ENCODE measurements around the gene WDR86. TPM values are rescaled to one million over a fixed set of nuclear protein-coding genes. Genes with fewer than 3 reads are reported as not detected.

The WDR86 gene
- total RNA-seq, 1 experiment from 2014 or later: 8.1 TPM

- H3K27ac ChIP-seq (ENCODE audit: insufficient read length, low read depth, low read length): no peak overlapping the region
- no peaks in the 10 kb centered on the region; a peak in 1 of 7 replicates for H3K36me3 Mint-ChIP-seq (ENCODE audit: insufficient read depth in 1 of 3, low read depth in 3 of 3)
- no peak overlapping the region for H3K56ac ChIP-seq (ENCODE audit: insufficient read length, low read depth, low read length)
- H3K9ac ChIP-seq (ENCODE audit: extremely low read depth, insufficient read length, low read length): no peak overlapping the region
- no peak overlapping the region for H4K91ac ChIP-seq (ENCODE audit: insufficient read length, low read depth, low read length)
- no peaks in the 10 kb centered on the region for H3K9me3 ChIP-seq (ENCODE audit: control insufficient read depth, low read depth, low read length)
- no peaks in the 10 kb centered on the region for H4K20me1 ChIP-seq (ENCODE audit: control insufficient read depth, insufficient read depth, insufficient read length)
- no peak overlapping the region for H2BK120ac ChIP-seq (ENCODE audit: low read depth, low read length, poor library complexity, severe bottlenecking)
- H2BK12ac ChIP-seq (ENCODE audit: insufficient read length, low read depth, low read length): no peak overlapping the region
- H3K4me1 ChIP-seq (ENCODE audit: insufficient read depth, low read length): peaks cover 3% of the 10 kb centered on the region; the same call in 1 of the 2 replicates
- H2BK20ac ChIP-seq (ENCODE audit: low read depth, low read length, poor library complexity, severe bottlenecking): no peak overlapping the region
- H2BK5ac ChIP-seq (ENCODE audit: insufficient read length, low read length): no peak overlapping the region
- no peak overlapping the region for H2AK5ac ChIP-seq (ENCODE audit: insufficient read length, low read length)
- no peaks in the 10 kb centered on the region for H3K79me1 ChIP-seq (ENCODE audit: insufficient read depth, low read depth, low read length, poor library complexity, severe bottlenecking)
- no peak overlapping the region for H3K23ac ChIP-seq (ENCODE audit: insufficient read length, low read depth, low read length)
- no peak overlapping the region for H2AFZ ChIP-seq (ENCODE audit: low read length)
- no peak overlapping the region for H4K5ac ChIP-seq (ENCODE audit: insufficient read length, low read depth, low read length)
- no peak overlapping the region for H3K4me2 ChIP-seq (ENCODE audit: insufficient read depth, insufficient read length, low read length)
- no peaks in the 10 kb centered on the region for H3K23me2 ChIP-seq (ENCODE audit: insufficient read length, low read depth, low read length, poor library complexity, severe bottlenecking)
- H3T11ph ChIP-seq (ENCODE audit: low read length): no peak overlapping the region
- peaks cover 32 to 35% of the 10 kb centered on the region in 2 experiments for H3K4me1 Mint-ChIP-seq
- no peak overlapping the region for H3K4ac ChIP-seq (ENCODE audit: low read depth, low read length)
- H3K27me3 ChIP-seq (ENCODE audit: insufficient read depth, low read length): no peaks in the 10 kb centered on the region
- H4K8ac ChIP-seq (replicated peaks; ENCODE audit: insufficient read length, low read depth, low read length): no peak overlapping the region
- H3K27me3 Mint-ChIP-seq (ENCODE audit: low read depth): no peaks in the 10 kb centered on the region; the same call in 1 of the 2 replicates
- H2BK15ac ChIP-seq (ENCODE audit: low read depth, low read length): no peak overlapping the region
- no peak for DNase-seq
- H3K14ac ChIP-seq (ENCODE audit: insufficient read depth, low read length): no peak overlapping the region; the same call in 1 of the 2 replicates
- H3K4me3 Mint-ChIP-seq: no peak overlapping the region
- TF ChIP-seq CTCF (conservative IDR thresholded peaks at IDR 0.05): peak; percentile 35; the same call in 1 of the 3 replicates
- no peaks in the 10 kb centered on the region for H3K79me2 ChIP-seq (ENCODE audit: insufficient read depth, low read length)
- H3K9me3 Mint-ChIP-seq: no peaks in the 10 kb centered on the region; a peak in 1 of 5 replicates
- no peak overlapping the region; a peak in 1 of 7 replicates for H3K27ac Mint-ChIP-seq
- no peak overlapping the region for H3K18ac ChIP-seq (ENCODE audit: insufficient read length, low read depth, low read length)
- no CpG with 5 or more reads among the region's 14 CpGs for WGBS (ENCODE audit: extremely low coverage, insufficient read length, low lambda C conversion rate)
Measured at GRCh38 chr7:151432658-151433521, 23.1 kb upstream of the WDR86 start.
